ENCODE measurements around the gene ARCN1.

GRCh38 chr11:118643142-118643994 is 71.2 kb downstream of the ARCN1 start:
- TF ChIP-seq, protein P1, sequence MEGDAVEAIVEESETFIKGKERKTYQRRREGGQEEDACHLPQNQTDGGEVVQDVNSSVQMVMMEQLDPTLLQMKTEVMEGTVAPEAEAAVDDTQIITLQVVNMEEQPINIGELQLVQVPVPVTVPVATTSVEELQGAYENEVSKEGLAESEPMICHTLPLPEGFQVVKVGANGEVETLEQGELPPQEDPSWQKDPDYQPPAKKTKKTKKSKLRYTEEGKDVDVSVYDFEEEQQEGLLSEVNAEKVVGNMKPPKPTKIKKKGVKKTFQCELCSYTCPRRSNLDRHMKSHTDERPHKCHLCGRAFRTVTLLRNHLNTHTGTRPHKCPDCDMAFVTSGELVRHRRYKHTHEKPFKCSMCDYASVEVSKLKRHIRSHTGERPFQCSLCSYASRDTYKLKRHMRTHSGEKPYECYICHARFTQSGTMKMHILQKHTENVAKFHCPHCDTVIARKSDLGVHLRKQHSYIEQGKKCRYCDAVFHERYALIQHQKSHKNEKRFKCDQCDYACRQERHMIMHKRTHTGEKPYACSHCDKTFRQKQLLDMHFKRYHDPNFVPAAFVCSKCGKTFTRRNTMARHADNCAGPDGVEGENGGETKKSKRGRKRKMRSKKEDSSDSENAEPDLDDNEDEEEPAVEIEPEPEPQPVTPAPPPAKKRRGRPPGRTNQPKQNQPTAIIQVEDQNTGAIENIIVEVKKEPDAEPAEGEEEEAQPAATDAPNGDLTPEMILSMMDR (conservative IDR thresholded peaks at IDR 0.05; ENCODE audit: low read length): no peak
- no peak for TF ChIP-seq EZH2phosphoT487 (IDR thresholded peaks at IDR 0.05; ENCODE audit: borderline replicate concordance, low read depth, low read length)

Measured in OCI-LY7 (cell line).